HepG2 (cell line): ENCODE measurements around the gene RTKN2. TPM values are rescaled to one million over a fixed set of nuclear protein-coding genes. Genes with fewer than 3 reads are reported as not detected.

Experiments
- ATAC-seq: fragments of 200-7000 bp; cut with Tn5 transposase; 3 replicates; pipeline ENCODE4 v1.9.1; 2020; ENCODE audit warnings: mild to moderate bottlenecking, moderate library complexity
- BruUV-seq: library from RNA; stranded (reverse); fragments of 400-500 nt; replicated peaks from 2 replicates; lab custom pipeline; 2021; lab: Mats Ljungman, UMichigan
- CTCF ChIA-PET: fragments of 300-600 bp; formaldehyde crosslinking; extraction: SDS; loops from one replicate; lab custom pipeline; 2021; ENCODE audit warnings: low total read pairs, inconsistent platforms, low intra/inter-chr PET ratio; lab: Yijun Ruan, JAX
- POLR2A ChIA-PET: fragments of 350-600 bp; sonication (Branson Sonifier 250); formaldehyde crosslinking; loops from one replicate; lab custom pipeline; 2020; ENCODE audit warnings: antibody characterized with exemption, inconsistent platforms; lab: Yijun Ruan, JAX
- DNase-seq: peaks from one replicate; pipeline ENCODE4 v3.0.0-alpha.2; 2015; ENCODE audit warnings: low spot score
- FAIRE-seq: peaks from 3 replicates; lab custom pipeline; 2011; peaks lifted over from hg19 to GRCh38; lab: Jason Lieb, UNC
- H2AFZ ChIP-seq: one replicate; pipeline ENCODE4 v1.6.1; 2011; ENCODE audit warnings: low read length, inconsistent platforms
- H3K27ac ChIP-seq: fragments of 300-600 bp; 3 replicates; pipeline ENCODE4 v1.8.0; 2011; ENCODE audit warnings: mixed run types, mild to moderate bottlenecking, mixed read lengths, low read length, inconsistent platforms; ENCODE audit not compliant: insufficient read depth; ENCODE audit errors: extremely low read length
- H3K27me3 ChIP-seq, 2 experiments: fragments of 200-600 bp in 1 of 2; 2 replicates in 1 of 2; 3 replicates in 1 of 2; pipeline versions ENCODE4 v1.6.0 to v1.8.0; 2011; ENCODE audit warnings: low read length in 2 of 2, mild to moderate bottlenecking in 2 of 2, moderate library complexity in 2 of 2, inconsistent platforms in 1 of 2; ENCODE audit not compliant: insufficient read depth in 2 of 2, control insufficient read depth in 1 of 2
- H3K36me3 ChIP-seq, 2 experiments: fragments of 200-600 bp in 1 of 2; replicated peaks in 1 of 2; 2 replicates in 1 of 2; 3 replicates in 1 of 2; pipeline versions ENCODE4 v1.5.1 to v1.8.0; 2011; ENCODE audit warnings: low read length in 2 of 2, inconsistent platforms in 1 of 2; ENCODE audit not compliant: insufficient read depth in 2 of 2, control insufficient read depth in 1 of 2
- H3K4me1 ChIP-seq: 2 replicates; pipeline ENCODE4 v1.5.1; 2012; ENCODE audit warnings: low read length, inconsistent platforms; ENCODE audit not compliant: insufficient read depth
- H3K4me2 ChIP-seq: 2 replicates; pipeline ENCODE4 v1.6.0; 2011; ENCODE audit warnings: low read depth, low read length, inconsistent platforms
- H3K4me3 ChIP-seq, 3 experiments: fragments of 200-600 bp in 1 of 3; sonication (generic), shearing (Covaris generic) in 1 of 3; replicated peaks in 1 of 3; 2 replicates each; pipeline ENCODE4 v1.5.1; 2011 to 2016; ENCODE audit warnings: low read length in 3 of 3, inconsistent platforms in 2 of 3, low read depth in 2 of 3, mild to moderate bottlenecking in 2 of 3, control low read depth in 1 of 3, mixed read lengths in 1 of 3; ENCODE audit not compliant: insufficient read depth in 1 of 3
- H3K79me2 ChIP-seq: one replicate; pipeline ENCODE4 v1.6.1; 2011; ENCODE audit warnings: low read length, inconsistent platforms; ENCODE audit not compliant: insufficient read depth
- H3K9ac ChIP-seq: 2 replicates; pipeline ENCODE4 v1.6.0; 2011; ENCODE audit warnings: mild to moderate bottlenecking, low read depth, low read length, inconsistent platforms; ENCODE audit not compliant: insufficient read depth
- H3K9me3 ChIP-seq: 2 replicates; pipeline ENCODE4 v1.5.1; 2012; ENCODE audit warnings: mild to moderate bottlenecking, low read length
- H4K20me1 ChIP-seq: 2 replicates; pipeline ENCODE4 v1.6.0; 2011; ENCODE audit warnings: inconsistent platforms, mild to moderate bottlenecking, low read length, moderate library complexity; ENCODE audit not compliant: insufficient read depth
- BCL6 ChIP-seq: IDR thresholded peaks from 2 replicates; pipeline ENCODE4 v1.6.1; 2016; ENCODE audit warnings: missing genetic modification reagents, missing compliant biosample characterization
- CCAR2 ChIP-seq: fragments of 200-400 bp; formaldehyde crosslinking; optimal IDR thresholded peaks from 2 replicates; pipeline ENCODE3; 2018; ENCODE audit warnings: low read depth, mild to moderate bottlenecking, low read length, moderate library complexity
- EHMT2 ChIP-seq: fragments of 200-600 bp; sonication (generic); IDR thresholded peaks from 2 replicates; pipeline ENCODE4 v1.7.0; 2017; ENCODE audit warnings: antibody characterized with exemption, low read depth, low read length, borderline replicate concordance
- HOXD1 ChIP-seq: sonication (generic); formaldehyde crosslinking; IDR thresholded peaks from 2 replicates; pipeline ENCODE4 v1.5.0; 2020; ENCODE audit warnings: missing genetic modification reagents
- LCORL ChIP-seq, 2 experiments: fragments of 450-650 bp in 1 of 2; sonication (generic) in 1 of 2; formaldehyde crosslinking in 1 of 2; IDR thresholded peaks; 2 replicates each; pipeline versions ENCODE4 v1.5.0 to v1.6.1; 2017 to 2020; ENCODE audit warnings: antibody characterized with exemption in 1 of 2, missing genetic modification reagents in 1 of 2
- PCBP1 ChIP-seq: fragments of 200-400 bp; formaldehyde crosslinking; IDR thresholded peaks from 2 replicates; pipeline ENCODE4 v1.6.1; 2017; ENCODE audit warnings: mild to moderate bottlenecking, low read depth, low read length, borderline replicate concordance
- PTBP1 ChIP-seq: fragments of 200-400 bp; formaldehyde crosslinking; IDR thresholded peaks from 2 replicates; pipeline ENCODE4 v1.6.1; 2018; ENCODE audit warnings: low read length, low read depth; ENCODE audit not compliant: poor library complexity, severe bottlenecking
- RARG ChIP-seq: sonication (generic); formaldehyde crosslinking; IDR thresholded peaks from 2 replicates; pipeline ENCODE4 v1.4.0; 2020; ENCODE audit warnings: low read depth, mild to moderate bottlenecking, missing genetic modification reagents
- RELA ChIP-seq: sonication (generic); formaldehyde crosslinking; IDR thresholded peaks from 2 replicates; pipeline ENCODE4 v1.4.0; 2020; ENCODE audit warnings: missing genetic modification reagents
- SRSF4 ChIP-seq: fragments of 200-400 bp; formaldehyde crosslinking; IDR thresholded peaks from one replicate; pipeline ENCODE4 v1.6.1; 2018; ENCODE audit warnings: mild to moderate bottlenecking, low read depth, low read length, moderate library complexity; ENCODE audit not compliant: poor library complexity, severe bottlenecking
- ZNF3 ChIP-seq: IDR thresholded peaks from 2 replicates; pipeline ENCODE4 v1.7.0; 2017; ENCODE audit warnings: inconsistent platforms
- ZNF44 ChIP-seq: sonication (generic); formaldehyde crosslinking; IDR thresholded peaks from 2 replicates; pipeline ENCODE4 v1.5.1; 2020; ENCODE audit warnings: mild to moderate bottlenecking, missing genetic modification reagents
- ZNF747 ChIP-seq: sonication (generic); formaldehyde crosslinking; IDR thresholded peaks from 2 replicates; pipeline ENCODE4 v1.8.1; 2023; ENCODE audit warnings: missing genetic modification reagents, mild to moderate bottlenecking, borderline replicate concordance
- ZZZ3 ChIP-seq: sonication (generic); formaldehyde crosslinking; IDR thresholded peaks from 2 replicates; pipeline ENCODE4 v1.4.0; 2020; ENCODE audit warnings: missing genetic modification reagents, mild to moderate bottlenecking, borderline replicate concordance
- WGBS: methylation state at CpG from one replicate; pipeline ENCODE4 v1.1.6; 2017; ENCODE audit warnings: low lambda C conversion rate; 5-methylcytosine and 5-hydroxymethylcytosine counted together
- in situ Hi-C: cut with HindIII; loops from 2 replicates; pipeline ENCODE4 v1.10.0; 2017; ENCODE audit warnings: low pct_unique_long_range_greater_than_20kb; ENCODE audit not compliant: extremely low pct_ligation_motif_present
- intact Hi-C: fragments of 100-400 bp; cut with micrococcal nuclease; formaldehyde crosslinking; loops from one replicate; pipeline ENCODE4 v1.10.0; 2022; ENCODE audit not compliant: unreplicated experiment
- polyA plus RNA-seq, 8 experiments: library from polyadenylated mRNA; depleted of rRNA in 3 of 8; stranded (reverse) in 7 of 8; unstranded in 1 of 8; fragments of >200 nt; fragmentation: Illumina TruSeq in 4 of 8; extraction: Trizol in 4 of 8; gene quantifications; 2 replicates each; pipeline versions ENCODE4 v1.2.1 to v1.2.3, GENCODE V29; 2011 to 2016; ENCODE audit warnings: low read depth in 4 of 8, missing spikeins in 1 of 8, mixed read lengths in 1 of 8; ENCODE audit not compliant: insufficient read depth in 1 of 8
- total RNA-seq, 5 experiments: library from RNA; depleted of rRNA; stranded (reverse); fragments of >200 nt; fragmentation: Illumina TruSeq; extraction: Trizol; gene quantifications; 2 replicates each; pipeline ENCODE4 v1.2.3, GENCODE V29; 2016; ENCODE audit warnings: low read depth in 1 of 5
- TF ChIP-seq, protein P1 (sequence below): sonication (generic); formaldehyde crosslinking; IDR thresholded peaks from 2 replicates; pipeline ENCODE4 v1.5.0; 2020; ENCODE audit warnings: missing genetic modification reagents
- TF ChIP-seq, protein P2 (sequence below): sonication (generic); formaldehyde crosslinking; IDR thresholded peaks from 2 replicates; pipeline ENCODE4 v1.4.0; 2020; ENCODE audit warnings: mild to moderate bottlenecking, missing genetic modification reagents

The RTKN2 gene
- total and polyA plus RNA-seq, 2 of the 13 experiments (the other 11 are each of a cell fraction or from before 2014, with no cell fraction given) = 2.2 to 7.0 TPM

DNA sequence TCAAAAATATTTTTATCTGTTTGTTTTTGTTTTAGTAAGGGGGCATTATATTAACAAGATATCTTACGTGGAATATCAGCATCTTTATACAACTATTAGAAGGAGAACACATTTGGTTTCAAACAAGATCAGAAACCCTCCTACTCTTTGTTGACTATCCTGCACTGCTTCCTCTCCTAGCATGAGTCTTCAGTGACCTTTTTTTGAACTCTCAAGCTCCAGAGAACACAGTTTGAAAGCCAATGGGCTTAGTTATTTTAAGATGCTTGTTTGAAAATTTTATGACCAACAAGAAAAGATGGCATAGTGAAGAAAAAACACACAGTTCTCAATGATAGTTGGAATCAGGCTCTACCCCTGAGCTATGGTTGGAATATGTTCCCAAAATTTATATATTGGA, 37.2 kb upstream of the RTKN2 start:
- ATAC-seq (no peak), DNase-seq (no peak), FAIRE-seq (no peak)
- no peak overlapping the region for H3K27ac ChIP-seq
- no peaks in the 10 kb centered on the region for H3K9me3 ChIP-seq
- H2AFZ ChIP-seq = no peak overlapping the region
- H3K79me2 ChIP-seq = no peaks in the 10 kb centered on the region
- H3K27me3 ChIP-seq = peaks cover 0 to 3% of the 10 kb centered on the region in 2 experiments; a peak in 1 of 5 replicates
- WGBS = 4% methylated on average over 1 of the region's 1 CpG
- no peak overlapping the region for H3K4me2 ChIP-seq
- BruUV-seq = no TSS peak
- no peaks in the 10 kb centered on the region for H4K20me1 ChIP-seq
- no peak overlapping the region for H3K9ac ChIP-seq
- H3K36me3 ChIP-seq = no peaks in the 10 kb centered on the region
- no peak overlapping the region for H3K4me3 ChIP-seq
- CTCF ChIA-PET = no interaction called here
- POLR2A ChIA-PET = no interaction called here
- TF ChIP-seq RARG (CRISPR knock-in tag) (no peak), RELA (no peak), ZNF747 (CRISPR knock-in tag) (no peak), EHMT2 (no peak)
- TF ChIP-seq, protein P1, sequence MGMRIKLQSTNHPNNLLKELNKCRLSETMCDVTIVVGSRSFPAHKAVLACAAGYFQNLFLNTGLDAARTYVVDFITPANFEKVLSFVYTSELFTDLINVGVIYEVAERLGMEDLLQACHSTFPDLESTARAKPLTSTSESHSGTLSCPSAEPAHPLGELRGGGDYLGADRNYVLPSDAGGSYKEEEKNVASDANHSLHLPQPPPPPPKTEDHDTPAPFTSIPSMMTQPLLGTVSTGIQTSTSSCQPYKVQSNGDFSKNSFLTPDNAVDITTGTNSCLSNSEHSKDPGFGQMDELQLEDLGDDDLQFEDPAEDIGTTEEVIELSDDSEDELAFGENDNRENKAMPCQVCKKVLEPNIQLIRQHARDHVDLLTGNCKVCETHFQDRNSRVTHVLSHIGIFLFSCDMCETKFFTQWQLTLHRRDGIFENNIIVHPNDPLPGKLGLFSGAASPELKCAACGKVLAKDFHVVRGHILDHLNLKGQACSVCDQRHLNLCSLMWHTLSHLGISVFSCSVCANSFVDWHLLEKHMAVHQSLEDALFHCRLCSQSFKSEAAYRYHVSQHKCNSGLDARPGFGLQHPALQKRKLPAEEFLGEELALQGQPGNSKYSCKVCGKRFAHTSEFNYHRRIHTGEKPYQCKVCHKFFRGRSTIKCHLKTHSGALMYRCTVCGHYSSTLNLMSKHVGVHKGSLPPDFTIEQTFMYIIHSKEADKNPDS (CRISPR knock-in tag) = no peak
- intact Hi-C loops = no loop called here
- in situ Hi-C loops = no loop called here
- H3K4me1 ChIP-seq = no peaks in the 10 kb centered on the region

DNA sequence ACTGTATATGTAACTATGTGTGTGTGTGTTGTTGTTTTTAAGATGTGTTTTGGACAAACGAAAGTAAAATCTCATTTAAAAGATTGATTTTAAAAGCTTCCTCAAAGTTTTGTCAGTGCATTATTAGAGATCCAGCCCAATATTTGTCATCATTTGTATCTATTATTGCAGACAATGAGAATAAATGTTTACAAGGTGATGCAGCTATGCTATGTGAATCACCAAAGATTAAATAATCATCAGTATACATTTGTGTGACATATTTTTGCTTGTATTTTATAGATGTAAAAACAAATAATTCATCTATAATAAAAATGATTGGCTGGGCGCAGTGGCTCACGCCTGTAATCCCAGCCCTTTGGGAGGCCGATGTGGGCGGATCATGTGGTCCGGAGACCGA, 35.3 kb upstream of the RTKN2 start:
- DNase-seq (no peak), FAIRE-seq (no peak), ATAC-seq (no peak)
- H2AFZ ChIP-seq = no peak overlapping the region
- intact Hi-C loops = no loop called here
- no peaks in the 10 kb centered on the region; a peak in 1 of 5 replicates for H3K27me3 ChIP-seq
- 62% methylated on average over 7 of the region's 7 CpGs for WGBS
- no peak overlapping the region for H3K4me3 ChIP-seq
- in situ Hi-C loops = no loop called here
- no peaks in the 10 kb centered on the region for H3K9me3 ChIP-seq
- H3K27ac ChIP-seq = no peak overlapping the region
- no TSS peak for BruUV-seq
- no peaks in the 10 kb centered on the region for H3K4me1 ChIP-seq
- ChIA-PET CTCF (no interaction called here), POLR2A (no interaction called here)
- H3K79me2 ChIP-seq = no peaks in the 10 kb centered on the region
- H4K20me1 ChIP-seq = no peaks in the 10 kb centered on the region
- no peak overlapping the region for H3K9ac ChIP-seq
- H3K4me2 ChIP-seq = no peak overlapping the region
- no peaks in the 10 kb centered on the region for H3K36me3 ChIP-seq
- TF ChIP-seq PTBP1 (no peak), ZNF3 (CRISPR knock-in tag) (no peak), CCAR2 (no peak), LCORL (IDR thresholded peaks at IDR 0.05) (no peak), LCORL (CRISPR knock-in tag; IDR thresholded peaks at IDR 0.05) (no peak), HOXD1 (CRISPR knock-in tag) (no peak), ZZZ3 (CRISPR knock-in tag) (no peak), SRSF4 (no peak), PCBP1 (no peak), BCL6 (CRISPR knock-in tag) (no peak), ZNF44 (CRISPR knock-in tag) (no peak)
- TF ChIP-seq, protein P2, sequence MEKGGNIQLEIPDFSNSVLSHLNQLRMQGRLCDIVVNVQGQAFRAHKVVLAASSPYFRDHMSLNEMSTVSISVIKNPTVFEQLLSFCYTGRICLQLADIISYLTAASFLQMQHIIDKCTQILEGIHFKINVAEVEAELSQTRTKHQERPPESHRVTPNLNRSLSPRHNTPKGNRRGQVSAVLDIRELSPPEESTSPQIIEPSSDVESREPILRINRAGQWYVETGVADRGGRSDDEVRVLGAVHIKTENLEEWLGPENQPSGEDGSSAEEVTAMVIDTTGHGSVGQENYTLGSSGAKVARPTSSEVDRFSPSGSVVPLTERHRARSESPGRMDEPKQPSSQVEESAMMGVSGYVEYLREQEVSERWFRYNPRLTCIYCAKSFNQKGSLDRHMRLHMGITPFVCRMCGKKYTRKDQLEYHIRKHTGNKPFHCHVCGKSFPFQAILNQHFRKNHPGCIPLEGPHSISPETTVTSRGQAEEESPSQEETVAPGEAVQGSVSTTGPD (CRISPR knock-in tag) = no peak
